ENCODE data around the gene EXOSC5.
"Not testable (repeated sequence)": the region's sequence is repeated elsewhere in the genome, so short reads cannot be mapped to it uniquely, and the experiment has no call there.

EXOSC5 gene

DNA sequence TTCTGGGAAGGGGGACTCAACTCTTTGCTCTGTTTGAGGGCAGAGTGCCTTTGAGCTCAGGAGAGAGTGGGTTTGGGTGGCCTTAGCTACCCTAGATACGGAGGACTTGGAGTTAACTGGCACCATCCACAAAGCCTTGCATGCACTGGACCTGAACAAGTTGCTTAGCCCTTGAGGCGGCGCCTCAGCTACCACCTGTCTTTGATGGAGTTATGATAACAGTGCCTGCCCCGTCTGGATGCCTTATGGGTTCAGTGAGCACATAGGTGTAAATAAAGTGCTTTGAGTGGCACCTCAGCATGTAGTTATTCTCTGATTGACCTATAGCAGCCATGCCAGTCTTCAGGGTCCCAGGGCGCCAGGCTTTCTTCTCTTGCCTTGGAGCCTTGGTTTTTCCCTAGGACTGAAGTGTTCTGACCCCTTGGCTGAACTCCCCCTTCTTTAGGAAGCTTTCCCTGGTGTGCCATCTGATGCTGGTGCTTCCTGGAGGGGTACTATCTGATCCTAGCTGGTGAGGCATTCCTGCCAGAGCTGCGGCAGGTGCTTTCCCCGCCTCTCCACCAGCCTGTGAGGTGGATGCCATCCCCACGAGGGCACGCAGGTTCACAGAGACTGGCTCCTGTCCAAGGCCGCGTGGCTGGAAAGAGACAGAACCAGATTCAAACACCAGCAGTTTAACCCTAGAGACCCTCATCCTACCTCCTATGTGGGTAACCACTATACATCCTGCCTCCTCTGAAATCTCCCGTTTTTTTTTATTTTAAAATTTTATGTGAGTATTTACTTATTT lies 6.2 kb upstream of the EXOSC5 start:
- no peak for DNase-seq

DNA sequence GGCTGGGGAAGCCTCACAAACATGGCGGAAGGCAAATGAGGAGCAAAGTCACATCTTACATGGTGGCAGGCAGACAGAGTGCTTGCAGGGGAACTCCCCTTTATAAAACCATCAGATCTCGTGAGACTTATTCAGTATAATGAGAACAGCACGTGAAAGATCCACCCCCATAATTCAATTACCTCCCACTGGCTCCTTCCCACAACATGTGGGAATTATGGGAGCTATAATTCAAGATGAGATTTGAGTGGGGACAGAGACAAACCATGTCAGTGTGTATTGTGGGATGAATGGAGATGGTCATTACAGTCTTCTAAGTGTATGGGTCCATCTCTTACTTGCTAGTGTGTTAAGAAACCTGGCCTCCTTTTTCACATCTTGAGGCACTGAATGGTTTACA lies 4.9 kb upstream of the EXOSC5 start:
- DNase-seq, result no peak

DNA sequence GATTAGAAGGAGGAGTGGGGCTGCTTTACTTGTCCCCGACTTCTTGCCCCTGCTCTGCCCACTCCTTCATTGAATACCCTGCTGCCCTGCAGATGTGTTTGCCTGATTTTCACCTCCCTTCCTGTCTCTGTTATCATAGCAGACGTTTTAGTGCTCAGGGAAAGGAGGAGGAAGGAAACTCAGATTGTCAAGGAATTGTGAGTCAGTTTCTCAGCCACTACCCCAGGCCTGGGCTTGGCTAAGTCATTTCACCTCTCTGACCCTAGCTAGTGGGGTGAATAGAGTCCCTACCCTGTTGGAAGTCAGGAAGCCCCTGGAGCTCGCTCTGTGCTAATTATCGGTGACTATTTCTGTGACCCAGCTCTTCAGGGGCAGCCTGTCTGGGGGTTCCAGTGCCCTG lies 4.3 kb upstream of the EXOSC5 start:
- DNase-seq, result no peak

GRCh38 chr19:41399525-41399924 lies 2.4 kb upstream of the EXOSC5 start:
- DNase-seq, result no peak

DNA sequence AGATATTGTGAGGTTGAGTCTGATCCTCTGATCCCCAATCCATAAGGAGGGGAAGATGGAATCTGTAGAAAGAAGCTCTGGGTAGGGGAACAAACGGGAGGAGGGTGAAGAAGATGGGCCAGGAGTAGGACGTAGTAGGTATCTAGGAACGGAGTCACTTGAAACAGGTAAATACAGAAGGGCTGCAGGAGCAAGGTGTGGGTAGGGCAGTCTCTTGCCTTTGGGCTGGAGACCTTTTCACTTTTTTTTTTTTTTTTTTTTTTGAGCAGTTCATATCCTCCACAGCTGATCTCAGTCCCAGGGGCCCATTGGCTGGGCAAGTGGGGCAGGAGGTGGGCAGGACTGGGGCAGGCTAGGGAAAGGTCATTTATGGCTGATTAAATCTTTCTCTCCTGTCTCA lies 1.9 kb upstream of the EXOSC5 start:
- DNase-seq, result no peak

- no peak for DNase-seq
Observed at GRCh38 chr19:41398598-41398997, 1.4 kb upstream of the EXOSC5 start.

DNA sequence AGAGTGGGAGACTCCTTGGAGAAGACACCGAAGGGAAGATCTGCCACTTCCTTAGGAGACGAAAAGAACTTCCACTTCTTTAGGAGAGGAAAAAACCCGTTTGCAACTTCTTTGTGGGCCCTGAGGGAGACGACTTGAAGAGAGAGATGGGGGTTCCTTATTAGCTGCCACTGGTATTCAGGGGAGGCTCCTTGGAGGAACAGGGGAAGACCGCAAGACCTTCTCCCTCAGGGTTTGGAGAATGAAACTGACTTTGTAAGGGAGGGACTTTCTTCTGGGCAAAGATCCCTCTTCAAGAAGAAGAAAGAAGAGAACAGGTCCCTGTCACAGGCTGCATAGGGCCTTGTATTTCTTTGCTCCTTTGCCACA lies 875 bp upstream of the EXOSC5 start:
- DNase-seq, result peak in 1 of 2 donors; percentile 22

DNA sequence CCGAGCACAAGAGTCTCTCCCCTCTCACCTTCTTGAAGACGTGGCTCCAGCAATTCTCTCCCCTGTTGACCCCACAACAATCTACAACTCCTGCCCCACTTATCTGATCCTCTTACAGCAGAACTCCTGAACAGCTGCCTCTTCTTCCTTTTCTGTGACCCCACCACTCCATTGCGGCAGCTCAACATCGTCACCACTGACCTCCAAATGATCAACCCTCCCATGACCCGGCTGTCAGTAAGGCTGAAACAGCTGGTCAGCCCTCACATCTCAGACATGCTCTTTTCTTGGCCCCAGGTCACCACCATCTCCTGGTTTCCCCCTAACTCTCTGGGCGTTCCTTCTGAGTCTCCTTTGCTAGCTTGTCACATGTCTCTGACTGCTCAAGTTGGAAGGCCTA lies 1.8 kb downstream of the EXOSC5 start:
- peak in 1 of 2 donors; percentile 38 for DNase-seq

- DNase-seq, result no peak
Observed at GRCh38 chr19:41392775-41393174, 4.4 kb downstream of the EXOSC5 start.

DNA sequence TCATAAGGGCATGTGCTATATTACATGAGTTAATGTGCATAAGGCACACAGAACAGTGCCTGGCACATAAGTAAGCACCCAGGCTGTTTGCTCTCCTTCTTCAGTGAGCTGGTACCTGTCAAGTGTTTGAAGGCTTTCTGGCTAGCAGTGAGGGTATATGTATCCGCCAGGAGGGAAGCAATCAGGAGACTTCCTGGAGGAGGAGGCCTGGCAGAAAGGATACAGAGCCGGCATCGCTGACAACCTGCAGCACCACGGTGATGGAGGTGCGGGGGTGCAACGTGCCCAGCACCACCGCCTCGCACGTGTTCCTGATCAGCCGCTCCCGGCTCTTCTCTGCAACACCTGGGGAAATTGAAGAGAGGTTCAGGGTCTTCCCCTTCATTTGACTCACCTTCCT lies 5.5 kb downstream of the EXOSC5 start:
- no peak for DNase-seq

GRCh38 chr19:41386442-41386841 lies 10.7 kb downstream of the EXOSC5 start:
- DNase-seq, result peak; percentile 25 to 60

- DNase-seq, result no peak
Observed at GRCh38 chr19:41384351-41384750, 12.8 kb downstream of the EXOSC5 start.

DNA sequence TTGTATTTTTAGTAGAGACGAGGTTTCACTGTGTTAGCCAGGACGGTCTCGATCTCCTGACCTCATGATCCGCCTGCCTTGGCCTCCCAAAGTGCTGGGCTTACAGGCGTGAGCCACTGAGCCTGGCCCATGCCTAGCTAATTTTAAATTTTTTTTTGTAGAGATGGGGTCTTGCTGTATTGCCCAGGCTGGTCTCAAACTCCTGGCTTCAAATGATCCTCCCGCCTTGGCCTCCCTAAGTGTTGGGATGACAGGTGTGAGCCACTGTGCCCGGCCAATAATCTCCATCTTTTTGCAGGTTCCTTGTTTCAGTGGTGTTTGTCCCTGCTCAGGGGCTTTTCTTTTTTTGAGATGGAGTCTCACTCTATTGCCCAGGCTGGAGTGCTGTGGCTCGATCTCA lies 15.6 kb downstream of the EXOSC5 start:
- DNase-seq, result not testable (repeated sequence)

GRCh38 chr19:41377977-41378709 lies 19.0 kb downstream of the EXOSC5 start:
- peak; percentile 27 to 49 for DNase-seq

GRCh38 chr19:41376998-41377365 lies 20.2 kb downstream of the EXOSC5 start:
- DNase-seq, result peak; percentile 66 to 87

DNA sequence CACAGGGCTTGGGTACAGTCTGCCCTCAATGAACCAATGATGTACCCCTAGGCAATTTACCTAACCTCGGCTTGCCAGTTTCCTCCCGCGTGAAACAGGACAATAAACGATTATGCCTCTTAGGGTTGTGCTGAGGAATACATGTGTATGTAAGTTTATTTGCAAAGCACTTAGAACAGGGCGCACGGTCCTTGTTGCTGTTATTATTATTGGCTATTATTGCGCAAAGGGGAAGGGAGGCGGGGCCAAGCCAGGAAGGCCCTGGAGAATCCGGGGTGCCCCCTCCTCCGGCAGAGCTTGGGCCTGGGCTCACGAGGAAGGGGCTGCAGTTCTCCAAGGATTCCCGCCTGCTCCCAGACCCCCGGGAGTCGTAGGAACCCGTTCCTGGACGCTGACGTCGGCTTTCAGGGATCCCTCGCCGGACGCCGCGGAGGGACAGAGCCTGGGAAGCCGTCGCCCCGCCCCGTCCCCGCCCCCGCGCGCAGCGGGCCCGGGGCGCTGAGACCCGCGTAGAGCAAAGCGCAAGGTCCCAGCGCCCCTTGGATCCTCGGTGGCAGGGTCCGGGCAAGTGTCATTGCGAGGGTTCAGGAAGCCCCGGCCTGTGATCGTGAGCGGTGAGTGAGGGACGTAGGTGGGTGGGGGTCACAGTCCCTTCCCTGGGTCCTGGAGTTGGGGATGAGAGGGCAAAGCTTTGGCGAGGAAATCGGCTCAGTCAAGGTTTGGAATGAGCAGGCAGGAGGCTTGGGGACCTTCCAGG lies 20.7 kb downstream of the EXOSC5 start, which contains the start of gene TMEM91:
Gene TMEM91 (plus strand): TSS at position 293 of the 757 bp plus-strand sequence. CDS start 1,777 bp downstream, outside the sequence.
- peak; percentile 42 to 63 for DNase-seq

GRCh38 chr19:41373993-41374392 lies 23.2 kb downstream of the EXOSC5 start:
- no peak for DNase-seq

GRCh38 chr19:41372501-41372900 lies 24.7 kb downstream of the EXOSC5 start:
- DNase-seq, result no peak

- DNase-seq, result no peak
Observed at GRCh38 chr19:41371541-41371940, 25.6 kb downstream of the EXOSC5 start.

GRCh38 chr19:41371119-41371518 lies 26.0 kb downstream of the EXOSC5 start:
- not testable (repeated sequence) for DNase-seq

- DNase-seq, result no peak
Observed at GRCh38 chr19:41369769-41370168, 27.4 kb downstream of the EXOSC5 start.

GRCh38 chr19:41367848-41368301 lies 29.3 kb downstream of the EXOSC5 start:
- DNase-seq, result peak; percentile 67 to 77

DNA sequence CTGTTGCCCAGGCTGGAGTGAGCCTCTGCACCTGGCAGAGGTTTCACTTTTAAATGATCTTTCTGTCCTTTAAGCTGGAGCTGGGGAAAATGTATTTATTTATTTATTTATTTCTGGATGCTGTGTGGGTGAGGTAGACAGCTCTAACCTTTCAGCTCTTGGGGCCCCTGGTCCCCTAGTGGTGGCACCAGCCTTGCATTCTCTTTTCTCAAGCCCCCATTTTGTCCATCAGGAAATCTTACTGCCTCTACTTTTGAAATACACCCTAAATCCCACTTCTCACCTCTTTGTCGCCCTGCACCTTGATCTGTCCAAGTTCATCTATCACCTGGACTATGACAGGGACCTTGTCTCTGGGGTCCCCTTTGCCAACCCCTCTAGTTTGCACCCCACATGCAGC lies 31.1 kb downstream of the EXOSC5 start:
- DNase-seq, result peak in 1 of 2 donors; percentile 24

All from inflammatory macrophage (primary cell).